ENCODE measurements around the gene DHX35.

GRCh38 chr20:39049148-39049547, 87.0 kb downstream of the DHX35 start:
- TF ChIP-seq, protein P1, sequence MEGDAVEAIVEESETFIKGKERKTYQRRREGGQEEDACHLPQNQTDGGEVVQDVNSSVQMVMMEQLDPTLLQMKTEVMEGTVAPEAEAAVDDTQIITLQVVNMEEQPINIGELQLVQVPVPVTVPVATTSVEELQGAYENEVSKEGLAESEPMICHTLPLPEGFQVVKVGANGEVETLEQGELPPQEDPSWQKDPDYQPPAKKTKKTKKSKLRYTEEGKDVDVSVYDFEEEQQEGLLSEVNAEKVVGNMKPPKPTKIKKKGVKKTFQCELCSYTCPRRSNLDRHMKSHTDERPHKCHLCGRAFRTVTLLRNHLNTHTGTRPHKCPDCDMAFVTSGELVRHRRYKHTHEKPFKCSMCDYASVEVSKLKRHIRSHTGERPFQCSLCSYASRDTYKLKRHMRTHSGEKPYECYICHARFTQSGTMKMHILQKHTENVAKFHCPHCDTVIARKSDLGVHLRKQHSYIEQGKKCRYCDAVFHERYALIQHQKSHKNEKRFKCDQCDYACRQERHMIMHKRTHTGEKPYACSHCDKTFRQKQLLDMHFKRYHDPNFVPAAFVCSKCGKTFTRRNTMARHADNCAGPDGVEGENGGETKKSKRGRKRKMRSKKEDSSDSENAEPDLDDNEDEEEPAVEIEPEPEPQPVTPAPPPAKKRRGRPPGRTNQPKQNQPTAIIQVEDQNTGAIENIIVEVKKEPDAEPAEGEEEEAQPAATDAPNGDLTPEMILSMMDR (conservative IDR thresholded peaks at IDR 0.05 in 1 of 2, IDR thresholded peaks at IDR 0.05 in 1 of 2; ENCODE audit: extremely low read depth in 1 of 2, insufficient read depth in 1 of 2, low read depth in 1 of 2, low read length in 2 of 2) = no peak
- no peak for TF ChIP-seq EZH2 (IDR thresholded peaks at IDR 0.05; ENCODE audit: borderline replicate concordance, low read length)
